SK-N-SH (cell line): ENCODE data around the gene AHCYL2. TPM values are rescaled to one million over a fixed set of nuclear protein-coding genes. Genes with fewer than 3 reads are reported as not detected.

Experiments
- CTCF ChIA-PET: fragments of 300-600, 350-600 bp; formaldehyde crosslinking; extraction: SDS; loops from one replicate; lab custom pipeline; 2021; lab: Yijun Ruan, JAX
- POLR2A ChIA-PET: fragments of 350-600 bp; sonication (Branson Sonifier 250); formaldehyde crosslinking; extraction: SDS; loops from one replicate; lab custom pipeline; 2020; ENCODE audit warnings: antibody characterized with exemption, inconsistent platforms; lab: Yijun Ruan, JAX
- DNase-seq: peaks from one replicate; pipeline ENCODE4 v3.0.0; 2012
- H2AFZ ChIP-seq: fragments of 200-600 bp; sonication (generic); 2 replicates; pipeline ENCODE4 v1.8.1; 2016; ENCODE audit warnings: antibody characterized with exemption, mild to moderate bottlenecking, low read depth
- H3F3A ChIP-seq: fragments of 200-600 bp; sonication (generic); replicated peaks from 2 replicates; pipeline ENCODE3; 2016; ENCODE audit warnings: antibody characterized with exemption, mild to moderate bottlenecking; ENCODE audit not compliant: insufficient read depth
- H3K27ac ChIP-seq, 2 experiments: fragments of 200-500 bp in 1 of 2; fragments of 200-600 bp in 1 of 2; sonication (Bioruptor generic) in 1 of 2; sonication (generic), shearing (Covaris generic) in 1 of 2; 2 replicates each; pipeline versions ENCODE4 v1.5.1 to v1.6.1; 2014 to 2016; ENCODE audit warnings: low read depth in 2 of 2, inconsistent platforms in 1 of 2, low read length in 1 of 2, mild to moderate bottlenecking in 1 of 2, mixed read lengths in 1 of 2
- H3K27me3 ChIP-seq: fragments of 200-600 bp; sonication (generic), shearing (Covaris generic); 2 replicates; pipeline ENCODE4 v1.6.1; 2016; ENCODE audit warnings: mixed run types; ENCODE audit not compliant: insufficient read depth
- H3K36me3 ChIP-seq, 2 experiments: fragments of 200-500 bp in 1 of 2; fragments of 200-600 bp in 1 of 2; sonication (Bioruptor generic) in 1 of 2; sonication (generic) in 1 of 2; replicated peaks in 1 of 2; 2 replicates each; pipeline versions ENCODE3 to v1.5.1; 2014 to 2016; ENCODE audit warnings: low read length in 1 of 2, mild to moderate bottlenecking in 1 of 2; ENCODE audit not compliant: insufficient read depth in 2 of 2, control insufficient read depth in 1 of 2
- H3K4me1 ChIP-seq, 2 experiments: fragments of 200-500 bp in 1 of 2; fragments of 200-600 bp in 1 of 2; sonication (Bioruptor generic) in 1 of 2; sonication (generic), shearing (Covaris generic) in 1 of 2; 2 replicates each; pipeline versions ENCODE4 v1.5.1 to v1.6.1; 2014 to 2016; ENCODE audit warnings: low read depth in 1 of 2, low read length in 1 of 2, mixed run types in 1 of 2; ENCODE audit not compliant: insufficient read depth in 2 of 2, control insufficient read depth in 1 of 2
- H3K4me2 ChIP-seq: fragments of 200-600 bp; sonication (generic), shearing (Covaris generic); 2 replicates; pipeline ENCODE4 v1.6.1; 2017; ENCODE audit warnings: mixed run types
- H3K4me3 ChIP-seq, 2 experiments: fragments of 200-500 bp in 1 of 2; fragments of 200-600 bp in 1 of 2; sonication (Bioruptor generic) in 1 of 2; sonication (generic), shearing (Covaris generic) in 1 of 2; 2 replicates each; pipeline versions ENCODE4 v1.5.1 to v1.8.1; 2014 to 2016; ENCODE audit warnings: low read depth in 2 of 2, inconsistent platforms in 1 of 2, low read length in 1 of 2, mild to moderate bottlenecking in 1 of 2, mixed read lengths in 1 of 2, moderate library complexity in 1 of 2
- H3K79me2 ChIP-seq: fragments of 200-600 bp; sonication (generic); 2 replicates; pipeline ENCODE4 v1.8.1; 2017; ENCODE audit warnings: mild to moderate bottlenecking; ENCODE audit not compliant: insufficient read depth
- H3K9ac ChIP-seq: fragments of 200-600 bp; sonication (generic); 2 replicates; pipeline ENCODE4 v1.6.1; 2017; ENCODE audit warnings: mixed run types
- H3K9me2 ChIP-seq: fragments of 200-600 bp; sonication (generic); 2 replicates; pipeline ENCODE4 v1.6.1; 2017; ENCODE audit warnings: mixed run types
- H3K9me3 ChIP-seq: fragments of 200-600 bp; sonication (generic); 2 replicates; pipeline ENCODE4 v1.6.1; 2017; ENCODE audit warnings: mixed run types, mild to moderate bottlenecking, moderate library complexity
- H4K20me1 ChIP-seq: fragments of 200-600 bp; sonication (generic); 2 replicates; pipeline ENCODE4 v1.6.1; 2017; ENCODE audit warnings: mild to moderate bottlenecking, mixed run types; ENCODE audit not compliant: insufficient read depth
- EP300 ChIP-seq, 2 experiments: IDR thresholded peaks; 2 replicates each; pipeline versions ENCODE4 v1.4.0 to v1.6.1; 2012; ENCODE audit warnings: borderline replicate concordance in 1 of 2, low read depth in 1 of 2, low read length in 1 of 2
- EZH2phosphoT487 ChIP-seq: fragments of 200-600 bp; sonication (generic); IDR thresholded peaks from 2 replicates; pipeline ENCODE4 v1.6.1; 2017; ENCODE audit warnings: low read depth, mixed run types, mild to moderate bottlenecking, antibody characterized with exemption, moderate library complexity, borderline replicate concordance
- FOXJ3 ChIP-seq: sonication (generic); formaldehyde crosslinking; IDR thresholded peaks from 2 replicates; pipeline ENCODE4 v1.5.1; 2020; ENCODE audit warnings: mild to moderate bottlenecking, missing genetic modification reagents
- MEF2A ChIP-seq: IDR thresholded peaks from 2 replicates; pipeline ENCODE4 v1.4.0; 2012; ENCODE audit warnings: low read depth, borderline replicate concordance
- MXI1 ChIP-seq: IDR thresholded peaks from 2 replicates; pipeline ENCODE4 v1.6.1; 2012; ENCODE audit warnings: mild to moderate bottlenecking, low read depth, low read length, improper control_type of control experiment
- NFIC ChIP-seq: IDR thresholded peaks from 2 replicates; pipeline ENCODE4 v1.4.0; 2012; ENCODE audit warnings: borderline replicate concordance
- NRF1 ChIP-seq: IDR thresholded peaks from 2 replicates; pipeline ENCODE4 v1.6.1; 2012; ENCODE audit warnings: low read depth, mild to moderate bottlenecking, low read length
- POLR2AphosphoS5 ChIP-seq: IDR thresholded peaks from 2 replicates; pipeline ENCODE4 v1.6.1; 2012; ENCODE audit warnings: low read depth, low read length
- RFX5 ChIP-seq: IDR thresholded peaks from 2 replicates; pipeline ENCODE4 v1.6.1; 2012; ENCODE audit warnings: mild to moderate bottlenecking, improper control_type of control experiment, low read length
- SIN3A ChIP-seq: IDR thresholded peaks from 2 replicates; pipeline ENCODE4 v1.6.1; 2012; ENCODE audit warnings: low read depth, mild to moderate bottlenecking, low read length, moderate library complexity, borderline replicate concordance
- SMC3 ChIP-seq: IDR thresholded peaks from 2 replicates; pipeline ENCODE4 v1.6.1; 2012; ENCODE audit warnings: low read depth, low read length, improper control_type of control experiment
- TEAD4 ChIP-seq: IDR thresholded peaks from 2 replicates; pipeline ENCODE4 v1.4.0; 2012; ENCODE audit warnings: mild to moderate bottlenecking, borderline replicate concordance; ENCODE audit not compliant: insufficient read depth
- WGBS: methylation state at CpG from one replicate; pipeline ENCODE4 v1.1.6; 2017; ENCODE audit warnings: low lambda C conversion rate; 5-methylcytosine and 5-hydroxymethylcytosine counted together
- polyA plus RNA-seq, 3 experiments: library from polyadenylated mRNA; depleted of rRNA; stranded (reverse); fragments of >200 nt; gene quantifications; 2 replicates each; pipeline ENCODE4 v1.2.3, GENCODE V29; 2012
- TF ChIP-seq, protein P1 (sequence below): fragments of 200-600 bp; sonication (generic); IDR thresholded peaks from 2 replicates; pipeline ENCODE4 v1.6.1; 2017; ENCODE audit warnings: antibody characterized with exemption, mild to moderate bottlenecking, moderate library complexity
- TF ChIP-seq, protein P2 (sequence below): IDR thresholded peaks from 2 replicates; pipeline ENCODE4; 2012
- TF ChIP-seq, protein P3 (sequence below): IDR thresholded peaks from 2 replicates; pipeline ENCODE4 v1.4.0; 2012; ENCODE audit warnings: low read depth, borderline replicate concordance
- TF ChIP-seq, protein P4 (sequence below): IDR thresholded peaks from 2 replicates; pipeline ENCODE4 v1.4.0; 2012; ENCODE audit warnings: low read depth, borderline replicate concordance

AHCYL2 gene
- polyA plus RNA-seq, 1 of the 3 experiments (the other 2 are of a cell fraction), result 20.4 TPM

DNA sequence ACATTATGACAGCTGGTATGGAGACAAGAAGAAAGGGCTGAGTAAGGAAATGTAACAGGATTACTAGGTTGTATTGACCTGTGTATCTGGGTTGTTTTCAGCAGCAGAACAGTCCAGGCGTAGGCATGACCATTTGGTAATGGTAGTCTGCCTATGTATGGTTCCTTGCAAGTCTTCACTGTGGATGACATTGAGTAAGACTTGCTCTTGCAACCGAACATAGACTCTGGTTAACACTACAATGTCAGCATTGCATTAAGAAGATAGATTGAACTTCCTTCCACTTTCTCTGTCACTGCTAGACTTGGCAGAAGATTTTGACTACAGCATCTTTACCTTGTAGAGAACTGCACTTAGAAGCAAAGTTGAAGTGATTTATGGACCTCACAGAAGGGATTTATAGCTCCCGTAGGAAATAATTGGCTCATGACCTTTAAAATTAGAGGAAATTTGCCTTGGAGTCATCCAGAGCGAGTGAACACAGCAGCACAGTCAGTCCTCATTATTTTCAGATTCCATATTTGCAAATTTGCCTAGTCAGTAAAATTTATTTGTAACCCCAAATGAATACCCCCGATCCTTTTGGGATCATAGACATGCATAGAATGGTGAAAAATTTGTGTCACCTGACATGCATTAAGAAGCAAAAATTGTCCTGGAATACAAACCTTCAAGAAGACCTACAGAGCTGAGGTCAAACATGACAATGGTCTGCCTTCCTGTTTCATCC lies 129.8 kb downstream of the AHCYL2 start (continued):
- no peak for TF ChIP-seq FOXJ3 (CRISPR knock-in tag)
- no peak for TF ChIP-seq MXI1
- TF ChIP-seq, protein P1, sequence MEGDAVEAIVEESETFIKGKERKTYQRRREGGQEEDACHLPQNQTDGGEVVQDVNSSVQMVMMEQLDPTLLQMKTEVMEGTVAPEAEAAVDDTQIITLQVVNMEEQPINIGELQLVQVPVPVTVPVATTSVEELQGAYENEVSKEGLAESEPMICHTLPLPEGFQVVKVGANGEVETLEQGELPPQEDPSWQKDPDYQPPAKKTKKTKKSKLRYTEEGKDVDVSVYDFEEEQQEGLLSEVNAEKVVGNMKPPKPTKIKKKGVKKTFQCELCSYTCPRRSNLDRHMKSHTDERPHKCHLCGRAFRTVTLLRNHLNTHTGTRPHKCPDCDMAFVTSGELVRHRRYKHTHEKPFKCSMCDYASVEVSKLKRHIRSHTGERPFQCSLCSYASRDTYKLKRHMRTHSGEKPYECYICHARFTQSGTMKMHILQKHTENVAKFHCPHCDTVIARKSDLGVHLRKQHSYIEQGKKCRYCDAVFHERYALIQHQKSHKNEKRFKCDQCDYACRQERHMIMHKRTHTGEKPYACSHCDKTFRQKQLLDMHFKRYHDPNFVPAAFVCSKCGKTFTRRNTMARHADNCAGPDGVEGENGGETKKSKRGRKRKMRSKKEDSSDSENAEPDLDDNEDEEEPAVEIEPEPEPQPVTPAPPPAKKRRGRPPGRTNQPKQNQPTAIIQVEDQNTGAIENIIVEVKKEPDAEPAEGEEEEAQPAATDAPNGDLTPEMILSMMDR, result no peak
- no peak for TF ChIP-seq MEF2A
- no peak for TF ChIP-seq POLR2AphosphoS5
- TF ChIP-seq NRF1, result no peak
- TF ChIP-seq SIN3A, result no peak
- TF ChIP-seq, protein P2, sequence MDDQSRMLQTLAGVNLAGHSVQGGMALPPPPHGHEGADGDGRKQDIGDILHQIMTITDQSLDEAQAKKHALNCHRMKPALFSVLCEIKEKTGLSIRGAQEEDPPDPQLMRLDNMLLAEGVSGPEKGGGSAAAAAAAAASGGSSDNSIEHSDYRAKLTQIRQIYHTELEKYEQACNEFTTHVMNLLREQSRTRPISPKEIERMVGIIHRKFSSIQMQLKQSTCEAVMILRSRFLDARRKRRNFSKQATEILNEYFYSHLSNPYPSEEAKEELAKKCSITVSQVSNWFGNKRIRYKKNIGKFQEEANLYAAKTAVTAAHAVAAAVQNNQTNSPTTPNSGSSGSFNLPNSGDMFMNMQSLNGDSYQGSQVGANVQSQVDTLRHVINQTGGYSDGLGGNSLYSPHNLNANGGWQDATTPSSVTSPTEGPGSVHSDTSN, result no peak

DNA sequence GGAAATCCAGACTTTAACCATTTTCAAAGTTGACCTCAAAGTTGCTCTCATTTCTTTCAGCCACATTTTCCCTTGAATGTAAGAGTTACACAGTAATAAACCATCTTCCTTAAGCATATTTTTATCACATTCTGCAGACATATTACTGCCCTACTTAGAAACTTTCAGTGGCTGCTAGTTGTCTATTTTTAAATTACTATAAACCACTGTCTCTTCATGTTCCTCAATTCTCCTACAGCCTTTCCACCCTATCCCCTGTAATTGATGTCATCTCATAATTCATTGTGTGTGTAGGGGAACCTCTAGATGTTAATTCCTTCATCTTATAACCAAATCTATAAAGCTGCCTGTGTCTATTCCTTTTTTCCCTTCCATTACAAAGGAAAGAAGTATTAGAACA lies 131.3 kb downstream of the AHCYL2 start:
- Histone ChIP-seq H3K36me3 (no peaks in the 10 kb centered on the region), H3K9me3 (no peaks in the 10 kb centered on the region), H3K79me2 (no peaks in the 10 kb centered on the region), H2AFZ (no peak overlapping the region), H3K9ac (no peak overlapping the region), H3K27ac (no peak overlapping the region), H3K4me3 (no peak overlapping the region), H3K4me2 (no peak overlapping the region), H3K27me3 (no peaks in the 10 kb centered on the region), H3F3A (no peaks in the 10 kb centered on the region), H3K4me1 (no peaks in the 10 kb centered on the region), H3K9me2 (no peaks in the 10 kb centered on the region), H4K20me1 (no peaks in the 10 kb centered on the region)
- no peak for DNase-seq
- ChIA-PET CTCF (interaction anchor here (1.6 to 12.3 kb wide), 3 partner anchors 12 to 138 kb away, joined by 6 to 105 read pairs (median 16); no protein-coding TSS in a partner anchor), POLR2A (no interaction called here)
- no peak for TF ChIP-seq SMC3
- TF ChIP-seq EZH2phosphoT487, result no peak
- no peak for TF ChIP-seq MXI1

DNA sequence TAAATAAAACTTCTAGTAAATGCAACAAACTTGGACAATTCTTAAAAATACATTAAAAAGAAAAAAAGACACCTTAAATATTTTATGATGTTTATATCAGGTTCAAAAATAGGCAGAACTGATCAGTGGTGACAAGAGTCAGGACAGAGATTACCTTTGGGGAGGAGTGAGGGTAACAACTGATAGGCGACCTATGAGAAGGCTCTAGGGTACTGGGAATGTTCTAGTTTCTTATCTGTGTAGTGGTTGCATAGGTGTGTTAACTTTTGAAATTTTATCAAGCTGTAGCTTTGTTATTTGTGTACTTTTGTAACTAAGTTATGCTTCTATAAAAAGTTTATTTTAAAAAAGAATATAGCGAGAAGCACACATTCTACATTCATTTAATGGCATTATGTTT lies 134.3 kb downstream of the AHCYL2 start:
- WGBS, result 95% methylated on average over 2 of the region's 2 CpGs
- H3K36me3 ChIP-seq, result no peaks in the 10 kb centered on the region
- H3K9me2 ChIP-seq, result no peaks in the 10 kb centered on the region
- no peak overlapping the region for H3K9ac ChIP-seq
- H3K4me2 ChIP-seq, result no peak overlapping the region
- no peaks in the 10 kb centered on the region for H3K27me3 ChIP-seq
- no peaks in the 10 kb centered on the region for H3K9me3 ChIP-seq
- no peak overlapping the region for H3K27ac ChIP-seq
- H3F3A ChIP-seq, result no peaks in the 10 kb centered on the region
- CTCF ChIA-PET, result interaction anchor here (1.0 to 12.3 kb wide), 12 partner anchors 10 to 466 kb away, joined by 3 to 105 read pairs (median 4); no protein-coding TSS in a partner anchor
- H3K4me3 ChIP-seq, result no peak overlapping the region
- no peak overlapping the region for H2AFZ ChIP-seq
- POLR2A ChIA-PET, result no interaction called here
- H3K4me1 ChIP-seq, result no peaks in the 10 kb centered on the region
- DNase-seq, result no peak
- H3K79me2 ChIP-seq, result no peaks in the 10 kb centered on the region
- H4K20me1 ChIP-seq, result no peaks in the 10 kb centered on the region
- TF ChIP-seq, protein P3, sequence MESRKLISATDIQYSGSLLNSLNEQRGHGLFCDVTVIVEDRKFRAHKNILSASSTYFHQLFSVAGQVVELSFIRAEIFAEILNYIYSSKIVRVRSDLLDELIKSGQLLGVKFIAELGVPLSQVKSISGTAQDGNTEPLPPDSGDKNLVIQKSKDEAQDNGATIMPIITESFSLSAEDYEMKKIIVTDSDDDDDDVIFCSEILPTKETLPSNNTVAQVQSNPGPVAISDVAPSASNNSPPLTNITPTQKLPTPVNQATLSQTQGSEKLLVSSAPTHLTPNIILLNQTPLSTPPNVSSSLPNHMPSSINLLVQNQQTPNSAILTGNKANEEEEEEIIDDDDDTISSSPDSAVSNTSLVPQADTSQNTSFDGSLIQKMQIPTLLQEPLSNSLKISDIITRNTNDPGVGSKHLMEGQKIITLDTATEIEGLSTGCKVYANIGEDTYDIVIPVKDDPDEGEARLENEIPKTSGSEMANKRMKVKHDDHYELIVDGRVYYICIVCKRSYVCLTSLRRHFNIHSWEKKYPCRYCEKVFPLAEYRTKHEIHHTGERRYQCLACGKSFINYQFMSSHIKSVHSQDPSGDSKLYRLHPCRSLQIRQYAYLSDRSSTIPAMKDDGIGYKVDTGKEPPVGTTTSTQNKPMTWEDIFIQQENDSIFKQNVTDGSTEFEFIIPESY, result no peak
- TF ChIP-seq, protein P4, sequence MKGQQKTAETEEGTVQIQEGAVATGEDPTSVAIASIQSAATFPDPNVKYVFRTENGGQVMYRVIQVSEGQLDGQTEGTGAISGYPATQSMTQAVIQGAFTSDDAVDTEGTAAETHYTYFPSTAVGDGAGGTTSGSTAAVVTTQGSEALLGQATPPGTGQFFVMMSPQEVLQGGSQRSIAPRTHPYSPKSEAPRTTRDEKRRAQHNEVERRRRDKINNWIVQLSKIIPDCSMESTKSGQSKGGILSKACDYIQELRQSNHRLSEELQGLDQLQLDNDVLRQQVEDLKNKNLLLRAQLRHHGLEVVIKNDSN, result no peak
- TF ChIP-seq, protein P1, result no peak
- TF ChIP-seq TEAD4, result no peak
- no peak for TF ChIP-seq POLR2AphosphoS5
- TF ChIP-seq RFX5, result no peak
- TF ChIP-seq NFIC, result no peak
- no peak for TF ChIP-seq EP300 (IDR thresholded peaks at IDR 0.05; ENCODE audit: borderline replicate concordance in 1 of 2, low read depth in 1 of 2, low read length in 1 of 2)
